Kidney epithelial cell (primary cell): Measurements from ENCODE around the gene TLE5. TPM values are rescaled to one million over a fixed set of nuclear protein-coding genes. Genes with fewer than 3 reads are reported as not detected.

Experiments
- DNase-seq: peaks from one replicate; pipeline ENCODE4 v3.0.0-alpha.2; 2010; ENCODE audit warnings: low read depth
- H3K27me3 ChIP-seq: 2 replicates; pipeline ENCODE4 v1.6.0; 2011; ENCODE audit warnings: low read length; ENCODE audit not compliant: control insufficient read depth, insufficient read depth
- H3K36me3 ChIP-seq: 2 replicates; pipeline ENCODE4 v1.5.1; 2011; ENCODE audit warnings: low read length; ENCODE audit not compliant: control insufficient read depth, insufficient read depth
- H3K4me3 ChIP-seq: 2 replicates; pipeline ENCODE4 v1.5.1; 2011; ENCODE audit warnings: low read depth, mild to moderate bottlenecking, control low read depth, low read length
- total RNA-seq: library from RNA; depleted of rRNA; stranded (reverse); fragments of >200 nt; gene quantifications from 2 replicates; pipeline ENCODE4 v1.2.3, GENCODE V29; 2015
- TF ChIP-seq, protein P1 (sequence below): IDR thresholded peaks from 2 replicates; pipeline ENCODE4 v1.5.1; 2011; ENCODE audit warnings: mild to moderate bottlenecking, moderate library complexity, low read length, control low read depth, inconsistent platforms; ENCODE audit not compliant: insufficient read depth, poor library complexity, severe bottlenecking

The TLE5 gene
- total RNA-seq, 1 donor from 2014 or later: 353 TPM

- no peak for DNase-seq
- TF ChIP-seq, protein P1, sequence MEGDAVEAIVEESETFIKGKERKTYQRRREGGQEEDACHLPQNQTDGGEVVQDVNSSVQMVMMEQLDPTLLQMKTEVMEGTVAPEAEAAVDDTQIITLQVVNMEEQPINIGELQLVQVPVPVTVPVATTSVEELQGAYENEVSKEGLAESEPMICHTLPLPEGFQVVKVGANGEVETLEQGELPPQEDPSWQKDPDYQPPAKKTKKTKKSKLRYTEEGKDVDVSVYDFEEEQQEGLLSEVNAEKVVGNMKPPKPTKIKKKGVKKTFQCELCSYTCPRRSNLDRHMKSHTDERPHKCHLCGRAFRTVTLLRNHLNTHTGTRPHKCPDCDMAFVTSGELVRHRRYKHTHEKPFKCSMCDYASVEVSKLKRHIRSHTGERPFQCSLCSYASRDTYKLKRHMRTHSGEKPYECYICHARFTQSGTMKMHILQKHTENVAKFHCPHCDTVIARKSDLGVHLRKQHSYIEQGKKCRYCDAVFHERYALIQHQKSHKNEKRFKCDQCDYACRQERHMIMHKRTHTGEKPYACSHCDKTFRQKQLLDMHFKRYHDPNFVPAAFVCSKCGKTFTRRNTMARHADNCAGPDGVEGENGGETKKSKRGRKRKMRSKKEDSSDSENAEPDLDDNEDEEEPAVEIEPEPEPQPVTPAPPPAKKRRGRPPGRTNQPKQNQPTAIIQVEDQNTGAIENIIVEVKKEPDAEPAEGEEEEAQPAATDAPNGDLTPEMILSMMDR: peak; percentile 79
- Histone ChIP-seq H3K4me3 (no peak overlapping the region), H3K36me3 (no peaks in the 10 kb centered on the region), H3K27me3 (no peaks in the 10 kb centered on the region)
These were observed 13.5 kb upstream of the TLE5 start for GRCh38 chr19:3075605-3076431.

DNA sequence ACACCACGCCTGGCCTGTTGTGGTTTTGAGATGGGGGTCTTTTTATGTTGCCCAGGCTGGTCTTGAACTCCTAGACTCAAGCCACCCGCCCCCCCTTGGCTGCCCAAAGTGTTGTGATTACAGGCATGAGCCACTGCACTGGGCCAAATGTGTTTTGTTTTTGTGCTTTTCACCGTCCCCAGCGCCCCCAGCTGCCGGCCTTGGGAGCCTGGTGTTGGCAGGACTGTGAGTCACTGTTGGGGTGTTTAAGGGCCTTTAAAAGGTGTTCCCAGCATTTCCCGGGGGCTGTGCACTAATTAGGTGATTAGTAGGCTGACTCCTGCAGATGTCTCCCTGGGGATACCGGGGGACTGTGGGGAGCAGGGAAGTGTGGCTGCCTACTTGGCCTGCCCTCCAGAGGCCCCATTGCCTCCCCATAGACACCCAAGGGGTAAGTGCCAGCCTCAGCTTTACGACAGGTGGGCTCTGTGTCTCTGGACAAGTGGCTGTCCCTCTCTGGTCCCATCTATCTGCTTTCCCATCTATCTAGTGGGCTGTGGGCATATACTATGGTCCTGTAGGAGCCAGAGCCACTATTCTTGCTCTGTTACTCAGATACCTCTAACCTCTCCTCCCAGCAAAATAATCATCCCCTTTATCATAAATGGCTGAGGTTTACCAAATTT lies 11.8 kb upstream of the TLE5 start:
- Histone ChIP-seq H3K36me3 (no peaks in the 10 kb centered on the region), H3K27me3 (no peaks in the 10 kb centered on the region), H3K4me3 (no peak overlapping the region)
- TF ChIP-seq, protein P1: peak; percentile 5
- no peak for DNase-seq

- Histone ChIP-seq H3K27me3 (no peaks in the 10 kb centered on the region), H3K4me3 (no peak overlapping the region), H3K36me3 (no peaks in the 10 kb centered on the region)
- peak; percentile 18 for DNase-seq
- TF ChIP-seq, protein P1: no peak
These were observed 10.9 kb upstream of the TLE5 start for GRCh38 chr19:3073159-3073563.

- no peak overlapping the region for H3K4me3 ChIP-seq
- DNase-seq: no peak
- H3K27me3 ChIP-seq: no peaks in the 10 kb centered on the region
- TF ChIP-seq, protein P1: no peak
- no peaks in the 10 kb centered on the region for H3K36me3 ChIP-seq
These were observed 9.5 kb upstream of the TLE5 start for GRCh38 chr19:3071768-3072167.

- Histone ChIP-seq H3K27me3 (no peaks in the 10 kb centered on the region), H3K36me3 (no peaks in the 10 kb centered on the region), H3K4me3 (no peak overlapping the region)
- no peak for DNase-seq
- TF ChIP-seq, protein P1: no peak
These were observed 5.8 kb upstream of the TLE5 start for GRCh38 chr19:3068071-3068470.
